Panc1 (cell line): ENCODE results near the gene SMAD1. TPM values are rescaled to one million over a fixed set of nuclear protein-coding genes. Genes with fewer than 3 reads are reported as not detected.
"Not testable (repeated sequence)": the region's sequence is repeated elsewhere in the genome, so short reads cannot be mapped to it uniquely, and the experiment has no call there.

ENCODE experiments used
- ATAC-seq: fragments of 200-7000 bp; cut with Tn5 transposase; 2 replicates; pipeline ENCODE4 v1.9.1; 2020; ENCODE audit warnings: mild to moderate bottlenecking, moderate library complexity
- BruUV-seq: library from RNA; stranded (reverse); fragments of 400-500 nt; replicated peaks from 2 replicates; lab custom pipeline; 2021; lab: Mats Ljungman, UMichigan
- CTCF ChIA-PET: fragments of 300-600 bp; sonication (Branson Sonifier 250); formaldehyde crosslinking; loops from one replicate; lab custom pipeline; 2022; ENCODE audit warnings: antibody characterized with exemption; lab: Charles Lee
- POLR2A ChIA-PET: fragments of 300-600 bp; sonication (Branson Sonifier 250); formaldehyde crosslinking; loops from one replicate; lab custom pipeline; 2022; ENCODE audit warnings: antibody characterized with exemption; lab: Charles Lee
- DNase-seq: peaks from one replicate; pipeline ENCODE4 v3.0.0-alpha.2; 2010; ENCODE audit warnings: low read depth, low spot score
- H3K27ac ChIP-seq: 2 replicates; pipeline ENCODE4 v1.5.1; 2011; ENCODE audit warnings: mild to moderate bottlenecking, low read length, inconsistent platforms
- H3K27me3 ChIP-seq: fragments of 200-500 bp; sonication (Bioruptor generic); 2 replicates; pipeline ENCODE4 v1.6.0; 2014; ENCODE audit warnings: low read length, inconsistent platforms; ENCODE audit not compliant: control insufficient read depth, insufficient read depth
- H3K36me3 ChIP-seq: fragments of 200-500 bp; sonication (Bioruptor generic); 2 replicates; pipeline ENCODE4 v1.5.1; 2014; ENCODE audit warnings: inconsistent platforms, mild to moderate bottlenecking, low read length, moderate library complexity; ENCODE audit not compliant: control insufficient read depth, insufficient read depth
- H3K4me1 ChIP-seq: 2 replicates; pipeline ENCODE4 v1.5.1; 2011; ENCODE audit warnings: inconsistent platforms, mild to moderate bottlenecking, low read length, moderate library complexity; ENCODE audit not compliant: control insufficient read depth, insufficient read depth
- H3K4me3 ChIP-seq, 2 experiments: 2 replicates each; pipeline ENCODE4 v1.5.1; 2011 to 2012; ENCODE audit warnings: low read depth in 2 of 2, low read length in 2 of 2, mild to moderate bottlenecking in 2 of 2, inconsistent platforms in 1 of 2, moderate library complexity in 1 of 2
- H3K9me3 ChIP-seq: fragments of 200-500 bp; sonication (Bioruptor generic); 2 replicates; pipeline ENCODE4 v1.5.1; 2014; ENCODE audit warnings: low read depth, mild to moderate bottlenecking, inconsistent platforms, low read length, moderate library complexity; ENCODE audit not compliant: control insufficient read depth, insufficient read depth
- POLR2AphosphoS5 ChIP-seq: IDR thresholded peaks from 2 replicates; pipeline ENCODE4 v1.6.1; 2012; ENCODE audit warnings: mild to moderate bottlenecking, low read depth, low read length, moderate library complexity
- SIN3A ChIP-seq: IDR thresholded peaks from 2 replicates; pipeline ENCODE4 v1.6.1; 2012; ENCODE audit warnings: low read depth, mild to moderate bottlenecking, low read length, moderate library complexity, borderline replicate concordance; ENCODE audit not compliant: insufficient read depth
- TCF7L2 ChIP-seq: IDR thresholded peaks from 2 replicates; pipeline ENCODE4 v1.6.1; 2011; ENCODE audit warnings: mild to moderate bottlenecking, low read depth, low read length, inconsistent platforms
- in situ Hi-C: cut with HindIII; loops from 2 replicates; pipeline ENCODE4 v1.10.0; 2016; ENCODE audit warnings: low sequenced_read_pairs, low pct_unique_long_range_greater_than_20kb
- intact Hi-C: fragments of 100-400 bp; cut with micrococcal nuclease; formaldehyde crosslinking; loops from one replicate; pipeline ENCODE4 v1.10.0; 2022; ENCODE audit not compliant: unreplicated experiment
- total RNA-seq: library from RNA; stranded (reverse); gene quantifications from one replicate; pipeline ENCODE4 v1.2.1, GENCODE V29; 2021; ENCODE audit not compliant: unreplicated experiment
- TF ChIP-seq, protein P1 (sequence below), 2 experiments: IDR thresholded peaks; 2 replicates each; pipeline ENCODE4 v1.6.1; 2011 to 2012; ENCODE audit warnings: low read depth in 2 of 2, control low read depth in 1 of 2, low read length in 1 of 2, mild to moderate bottlenecking in 1 of 2, moderate library complexity in 1 of 2; ENCODE audit not compliant: insufficient read depth in 1 of 2
- TF ChIP-seq, protein P2 (sequence below): fragments of 450-650 bp; IDR thresholded peaks from 2 replicates; pipeline ENCODE4 v1.5.1; 2017; ENCODE audit warnings: mild to moderate bottlenecking

Gene SMAD1
- total RNA-seq, 1 experiment from 2014 or later = 24.1 TPM

DNA sequence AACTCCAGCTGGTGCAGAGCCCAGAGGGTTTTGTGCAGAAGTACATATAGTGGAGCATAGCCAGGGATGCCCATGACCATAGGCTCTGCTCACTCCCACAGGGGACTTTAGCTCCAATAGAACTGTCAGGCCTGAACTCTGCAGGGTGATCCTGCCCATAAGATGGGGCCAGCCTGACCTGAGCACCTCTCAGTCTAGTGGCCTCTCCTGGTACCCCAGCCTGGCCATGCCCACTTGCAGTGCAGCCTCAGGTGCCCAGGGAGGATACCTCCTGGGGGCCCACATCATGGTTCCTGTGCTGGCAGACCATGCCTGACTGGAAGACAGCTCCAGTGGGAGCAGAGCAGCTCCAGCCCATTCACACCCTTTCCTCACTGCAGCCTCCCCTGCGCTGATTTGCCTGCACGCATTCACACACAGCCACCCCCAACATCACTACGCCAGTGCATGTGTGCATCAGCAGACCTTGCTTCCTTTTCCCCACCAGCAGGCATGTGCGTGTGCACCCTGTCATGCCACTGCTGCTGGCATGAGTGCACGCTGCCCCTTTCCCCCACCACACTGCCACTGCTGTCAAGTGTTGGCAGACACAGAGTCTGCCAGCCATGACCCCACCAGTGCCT is 84.5 kb downstream of the SMAD1 start:
- ATAC-seq (no peak), DNase-seq (no peak)
- no peak overlapping the region for H3K27ac ChIP-seq
- POLR2A ChIA-PET = no interaction called here
- no TSS peak for BruUV-seq
- in situ Hi-C loops (no loop called here), intact Hi-C loops (no loop called here)
- no peaks in the 10 kb centered on the region for H3K27me3 ChIP-seq
- H3K36me3 ChIP-seq = no peaks in the 10 kb centered on the region
- no peak for TF ChIP-seq SIN3A
- no peaks in the 10 kb centered on the region for H3K4me1 ChIP-seq
- H3K4me3 ChIP-seq = no peak overlapping the region
- CTCF ChIA-PET = no interaction called here
- H3K9me3 ChIP-seq = no peaks in the 10 kb centered on the region

DNA sequence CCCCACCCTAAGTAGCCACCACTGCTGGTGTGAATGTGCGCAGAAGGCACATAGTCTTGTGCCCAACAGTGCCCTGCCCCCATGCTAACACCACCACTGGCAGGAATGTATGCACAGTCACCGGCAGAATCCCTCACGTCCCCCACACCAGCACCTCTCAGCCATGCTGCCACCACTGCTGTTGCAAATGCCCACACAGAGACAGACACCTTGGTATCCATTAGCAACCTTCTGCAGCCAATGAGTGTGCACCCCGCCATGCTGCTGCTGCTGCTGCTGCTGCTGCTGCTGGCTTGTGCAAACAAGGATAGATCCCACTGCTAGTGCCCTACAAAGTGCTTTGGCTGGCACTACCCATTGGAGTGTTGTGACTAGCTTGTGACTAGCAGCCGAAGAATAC is 85.1 kb downstream of the SMAD1 start:
- ATAC-seq = no peak

DNA sequence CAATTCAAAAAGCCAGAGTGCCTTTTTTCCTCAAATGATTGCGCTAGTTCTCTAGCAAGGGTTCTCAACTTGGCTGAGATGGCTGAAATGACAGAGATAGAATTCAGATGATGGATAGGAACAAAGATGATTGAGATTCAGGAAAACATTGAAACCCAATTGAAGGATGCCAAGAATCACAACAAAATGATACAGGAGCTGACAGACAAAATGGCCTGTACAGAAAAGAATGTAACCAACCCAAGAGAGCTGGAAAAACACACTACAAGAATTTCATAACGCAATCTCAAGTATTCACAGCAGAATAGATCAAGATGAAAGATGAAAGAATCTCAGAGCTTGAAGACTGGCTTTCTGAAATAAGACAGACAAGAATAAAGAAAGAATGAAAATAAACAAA is 85.9 kb downstream of the SMAD1 start:
- no peak for TF ChIP-seq TCF7L2
- no peak for TF ChIP-seq SIN3A
- TF ChIP-seq, protein P1, sequence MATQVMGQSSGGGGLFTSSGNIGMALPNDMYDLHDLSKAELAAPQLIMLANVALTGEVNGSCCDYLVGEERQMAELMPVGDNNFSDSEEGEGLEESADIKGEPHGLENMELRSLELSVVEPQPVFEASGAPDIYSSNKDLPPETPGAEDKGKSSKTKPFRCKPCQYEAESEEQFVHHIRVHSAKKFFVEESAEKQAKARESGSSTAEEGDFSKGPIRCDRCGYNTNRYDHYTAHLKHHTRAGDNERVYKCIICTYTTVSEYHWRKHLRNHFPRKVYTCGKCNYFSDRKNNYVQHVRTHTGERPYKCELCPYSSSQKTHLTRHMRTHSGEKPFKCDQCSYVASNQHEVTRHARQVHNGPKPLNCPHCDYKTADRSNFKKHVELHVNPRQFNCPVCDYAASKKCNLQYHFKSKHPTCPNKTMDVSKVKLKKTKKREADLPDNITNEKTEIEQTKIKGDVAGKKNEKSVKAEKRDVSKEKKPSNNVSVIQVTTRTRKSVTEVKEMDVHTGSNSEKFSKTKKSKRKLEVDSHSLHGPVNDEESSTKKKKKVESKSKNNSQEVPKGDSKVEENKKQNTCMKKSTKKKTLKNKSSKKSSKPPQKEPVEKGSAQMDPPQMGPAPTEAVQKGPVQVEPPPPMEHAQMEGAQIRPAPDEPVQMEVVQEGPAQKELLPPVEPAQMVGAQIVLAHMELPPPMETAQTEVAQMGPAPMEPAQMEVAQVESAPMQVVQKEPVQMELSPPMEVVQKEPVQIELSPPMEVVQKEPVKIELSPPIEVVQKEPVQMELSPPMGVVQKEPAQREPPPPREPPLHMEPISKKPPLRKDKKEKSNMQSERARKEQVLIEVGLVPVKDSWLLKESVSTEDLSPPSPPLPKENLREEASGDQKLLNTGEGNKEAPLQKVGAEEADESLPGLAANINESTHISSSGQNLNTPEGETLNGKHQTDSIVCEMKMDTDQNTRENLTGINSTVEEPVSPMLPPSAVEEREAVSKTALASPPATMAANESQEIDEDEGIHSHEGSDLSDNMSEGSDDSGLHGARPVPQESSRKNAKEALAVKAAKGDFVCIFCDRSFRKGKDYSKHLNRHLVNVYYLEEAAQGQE (IDR thresholded peaks at IDR 0.05; ENCODE audit: insufficient read depth in 1 of 2, low read depth in 2 of 2, low read length in 1 of 2) = no peak
- TF ChIP-seq POLR2AphosphoS5 = no peak
- TF ChIP-seq, protein P2, sequence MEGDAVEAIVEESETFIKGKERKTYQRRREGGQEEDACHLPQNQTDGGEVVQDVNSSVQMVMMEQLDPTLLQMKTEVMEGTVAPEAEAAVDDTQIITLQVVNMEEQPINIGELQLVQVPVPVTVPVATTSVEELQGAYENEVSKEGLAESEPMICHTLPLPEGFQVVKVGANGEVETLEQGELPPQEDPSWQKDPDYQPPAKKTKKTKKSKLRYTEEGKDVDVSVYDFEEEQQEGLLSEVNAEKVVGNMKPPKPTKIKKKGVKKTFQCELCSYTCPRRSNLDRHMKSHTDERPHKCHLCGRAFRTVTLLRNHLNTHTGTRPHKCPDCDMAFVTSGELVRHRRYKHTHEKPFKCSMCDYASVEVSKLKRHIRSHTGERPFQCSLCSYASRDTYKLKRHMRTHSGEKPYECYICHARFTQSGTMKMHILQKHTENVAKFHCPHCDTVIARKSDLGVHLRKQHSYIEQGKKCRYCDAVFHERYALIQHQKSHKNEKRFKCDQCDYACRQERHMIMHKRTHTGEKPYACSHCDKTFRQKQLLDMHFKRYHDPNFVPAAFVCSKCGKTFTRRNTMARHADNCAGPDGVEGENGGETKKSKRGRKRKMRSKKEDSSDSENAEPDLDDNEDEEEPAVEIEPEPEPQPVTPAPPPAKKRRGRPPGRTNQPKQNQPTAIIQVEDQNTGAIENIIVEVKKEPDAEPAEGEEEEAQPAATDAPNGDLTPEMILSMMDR = no peak
- H3K36me3 ChIP-seq = no peaks in the 10 kb centered on the region
- ATAC-seq (no peak), DNase-seq (no peak)
- POLR2A ChIA-PET = no interaction called here
- intact Hi-C loops = no loop called here
- H3K4me3 ChIP-seq = no peak overlapping the region
- no peak overlapping the region for H3K27ac ChIP-seq
- no peaks in the 10 kb centered on the region for H3K4me1 ChIP-seq
- H3K9me3 ChIP-seq = no peaks in the 10 kb centered on the region
- in situ Hi-C loops = no loop called here
- CTCF ChIA-PET = no interaction called here
- H3K27me3 ChIP-seq = no peaks in the 10 kb centered on the region
- BruUV-seq = no TSS peak

More for the DNA sequence above, 85.1 kb downstream of the SMAD1 start:
- H3K36me3 ChIP-seq = no peaks in the 10 kb centered on the region
- no peaks in the 10 kb centered on the region for H3K27me3 ChIP-seq
- no TSS peak for BruUV-seq
- H3K4me1 ChIP-seq = no peaks in the 10 kb centered on the region
- DNase-seq = no peak
- H3K4me3 ChIP-seq = no peak overlapping the region
- intact Hi-C loops (no loop called here), in situ Hi-C loops (no loop called here)
- no peak overlapping the region for H3K27ac ChIP-seq
- CTCF ChIA-PET = no interaction called here
- TF ChIP-seq TCF7L2 = no peak
- no peak for TF ChIP-seq SIN3A
- TF ChIP-seq, protein P1 (IDR thresholded peaks at IDR 0.05; ENCODE audit: insufficient read depth in 1 of 2, low read depth in 2 of 2, low read length in 1 of 2) = no peak
- TF ChIP-seq POLR2AphosphoS5 = no peak
- H3K9me3 ChIP-seq = no peaks in the 10 kb centered on the region
- POLR2A ChIA-PET = no interaction called here

DNA sequence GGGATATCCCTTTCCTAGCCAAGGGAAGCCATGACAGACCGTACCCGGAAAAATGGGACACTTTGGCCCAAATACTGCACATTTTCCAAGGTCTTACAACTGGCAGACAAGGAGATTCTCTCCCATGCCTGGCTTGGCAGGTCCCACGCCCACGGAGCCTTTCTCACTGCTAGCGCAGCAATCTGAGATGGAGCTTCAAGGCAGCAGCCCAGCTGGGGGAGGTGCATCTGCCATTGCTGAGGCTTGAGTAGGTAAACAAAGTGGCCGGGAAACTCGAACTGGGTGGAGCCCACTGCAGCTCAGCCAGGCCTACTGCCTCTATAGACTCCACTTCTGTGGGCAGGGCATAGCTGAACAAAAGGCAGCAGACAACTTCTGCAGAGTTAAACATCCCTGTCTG is 92.9 kb downstream of the SMAD1 start:
- ATAC-seq, POLR2A ChIA-PET, intact Hi-C loops, in situ Hi-C loops, H3K27ac ChIP-seq, CTCF ChIA-PET, H3K4me1 ChIP-seq, H3K36me3 ChIP-seq, H3K9me3 ChIP-seq, DNase-seq, H3K4me3 ChIP-seq, H3K27me3 ChIP-seq, BruUV-seq: not testable (repeated sequence)
